HG02571 (cell line): Measurements from ENCODE around the gene ANKRD34B.
"Not testable (repeated sequence)": the region's sequence is repeated elsewhere in the genome, so short reads cannot be mapped to it uniquely, and the experiment has no call there.

Source experiments
- ATAC-seq: cut with Tn5 transposase; IDR thresholded peaks from one replicate; pipeline ENCODE4 v1.9.1; 2021; ENCODE audit warnings: mild to moderate bottlenecking, moderate library complexity; ENCODE audit not compliant: unreplicated experiment

The ANKRD34B gene

DNA sequence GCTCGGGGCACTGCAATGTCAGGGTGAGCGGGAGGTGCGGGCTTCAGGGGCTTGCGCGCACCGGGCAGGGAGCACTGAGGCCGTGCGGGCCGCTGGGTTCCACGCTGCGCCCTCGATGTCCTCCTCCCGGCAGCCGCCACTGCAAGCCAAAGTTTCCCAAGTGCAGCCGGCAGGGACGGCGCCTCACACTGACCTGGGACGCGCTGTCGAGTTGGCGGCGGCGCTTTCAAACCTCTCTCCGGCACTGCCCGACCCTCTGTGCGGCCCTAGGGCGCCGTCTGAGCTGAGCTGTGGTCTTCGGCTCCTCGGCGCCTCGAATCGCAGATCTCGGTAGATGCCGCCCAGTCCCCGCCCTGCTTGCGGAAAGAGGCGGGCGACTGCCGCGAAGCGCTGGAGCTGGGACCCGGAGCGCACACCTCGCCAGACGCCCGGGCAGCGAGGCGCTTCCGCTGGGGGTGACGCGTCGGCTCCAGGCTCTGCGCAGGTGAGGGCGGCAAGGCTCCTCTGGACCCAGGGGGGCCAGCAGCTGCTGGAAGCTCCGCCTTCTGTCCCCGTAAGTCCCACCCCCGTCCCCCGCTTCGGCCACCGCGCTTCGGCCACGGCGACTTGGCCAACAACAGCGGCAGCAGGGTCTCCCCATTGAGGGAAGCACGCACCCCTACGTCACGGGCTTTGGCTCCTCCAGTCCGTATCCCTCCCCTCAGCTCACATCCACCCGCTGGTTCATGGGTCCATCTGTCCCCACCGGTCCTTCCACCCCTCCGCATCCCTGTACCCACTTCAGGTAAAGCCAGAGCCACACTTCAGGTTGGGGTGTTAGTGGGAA is at the start of gene ANKRD34B:
Gene ANKRD34B (minus strand): TSS at position 320 of the 826 bp plus-strand sequence. CDS start 10,261 bp downstream, outside the sequence.
- no peak for ATAC-seq

DNA sequence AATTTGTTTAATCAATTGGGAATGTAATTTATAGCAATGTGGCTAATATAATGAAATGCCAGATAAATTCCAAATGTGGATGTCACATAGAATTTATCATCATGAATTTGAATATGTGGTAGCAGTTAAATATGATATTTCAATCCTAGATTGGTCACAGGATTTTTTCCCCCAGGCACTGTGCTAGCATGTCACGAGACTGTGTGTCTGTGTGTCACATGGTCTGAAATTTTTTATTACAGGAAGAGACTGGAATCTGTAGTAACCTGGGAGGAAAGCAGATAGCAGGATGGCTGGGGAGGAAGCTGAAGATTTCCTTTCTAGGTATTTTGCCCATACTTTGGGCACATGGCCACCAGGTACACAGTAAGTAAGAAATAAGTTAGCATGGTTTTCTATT is 49.0 kb upstream of the ANKRD34B start:
- ATAC-seq, result no peak

DNA sequence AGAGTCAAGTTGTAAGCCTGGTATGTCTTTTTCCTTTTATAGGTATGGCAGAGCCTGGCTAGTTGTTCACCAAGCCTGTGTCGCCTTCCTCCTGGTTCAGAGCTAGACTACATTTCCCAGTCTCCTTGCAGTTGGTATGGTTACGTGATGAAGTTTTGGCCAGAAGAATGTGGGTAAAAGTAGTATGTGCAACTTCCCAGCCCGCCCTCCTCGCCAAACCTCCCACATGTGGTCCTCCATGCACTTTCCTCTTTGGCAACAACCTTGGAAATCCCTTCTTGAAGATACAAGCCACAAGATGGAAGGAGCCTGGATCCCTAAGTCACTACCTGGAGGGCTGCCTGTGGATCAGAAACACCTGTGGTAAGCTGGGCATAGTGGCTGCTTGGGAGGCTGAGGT is 48.4 kb upstream of the ANKRD34B start:
- no peak for ATAC-seq

GRCh38 chr5:80615266-80615914 is 45.3 kb upstream of the ANKRD34B start:
- no peak for ATAC-seq

- no peak for ATAC-seq
Observed at GRCh38 chr5:80609692-80610091, 39.6 kb upstream of the ANKRD34B start.

GRCh38 chr5:80608731-80609130 is 38.7 kb upstream of the ANKRD34B start:
- ATAC-seq, result no peak

DNA sequence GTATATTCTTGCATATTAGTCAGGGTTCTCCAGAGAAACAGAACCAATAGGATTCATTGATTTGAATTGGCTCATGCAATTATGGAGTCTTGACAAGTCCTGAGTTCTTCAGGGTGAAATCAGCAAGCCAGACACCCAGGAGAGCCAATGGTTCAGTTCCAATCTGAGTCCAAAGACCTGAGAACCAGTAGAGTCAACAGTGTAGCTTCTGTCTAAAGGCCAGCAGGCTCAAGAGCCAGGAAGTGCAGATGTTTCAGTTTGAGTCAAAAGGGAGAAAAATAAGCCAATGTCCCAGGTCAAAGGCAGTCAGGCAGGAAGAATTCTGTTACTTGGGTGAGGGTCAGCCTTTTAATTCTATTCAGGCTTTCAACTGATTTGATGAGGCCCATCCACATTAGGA is 37.8 kb upstream of the ANKRD34B start:
- no peak for ATAC-seq

GRCh38 chr5:80607343-80607742 is 37.3 kb upstream of the ANKRD34B start:
- no peak for ATAC-seq

GRCh38 chr5:80600943-80601693 is 31.0 kb upstream of the ANKRD34B start:
- ATAC-seq, result no peak

DNA sequence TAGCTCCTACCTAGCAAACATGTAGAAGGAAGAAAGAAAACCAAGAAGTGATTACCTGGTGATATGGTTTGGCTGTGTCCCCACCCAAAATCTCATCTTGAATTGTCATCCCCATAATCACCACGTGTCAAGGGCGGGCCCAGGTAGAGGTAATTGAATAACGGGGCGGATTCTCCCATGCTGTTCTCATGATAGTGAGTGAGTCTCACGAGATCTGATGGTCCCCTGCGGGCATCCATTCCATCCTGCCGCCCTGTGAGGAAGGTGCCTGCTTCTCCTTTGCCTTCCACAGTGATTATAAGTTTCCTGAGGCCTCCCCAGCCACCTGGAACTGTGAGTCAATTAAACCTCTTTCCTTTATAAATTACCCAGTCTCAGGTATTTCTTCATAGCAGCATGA is 27.4 kb upstream of the ANKRD34B start:
- ATAC-seq, result no peak

GRCh38 chr5:80594810-80595209 is 24.7 kb upstream of the ANKRD34B start:
- no peak for ATAC-seq

- ATAC-seq, result no peak
Observed at GRCh38 chr5:80592761-80593160, 22.7 kb upstream of the ANKRD34B start.

- no peak for ATAC-seq
Observed at GRCh38 chr5:80592105-80592504, 22.0 kb upstream of the ANKRD34B start.

DNA sequence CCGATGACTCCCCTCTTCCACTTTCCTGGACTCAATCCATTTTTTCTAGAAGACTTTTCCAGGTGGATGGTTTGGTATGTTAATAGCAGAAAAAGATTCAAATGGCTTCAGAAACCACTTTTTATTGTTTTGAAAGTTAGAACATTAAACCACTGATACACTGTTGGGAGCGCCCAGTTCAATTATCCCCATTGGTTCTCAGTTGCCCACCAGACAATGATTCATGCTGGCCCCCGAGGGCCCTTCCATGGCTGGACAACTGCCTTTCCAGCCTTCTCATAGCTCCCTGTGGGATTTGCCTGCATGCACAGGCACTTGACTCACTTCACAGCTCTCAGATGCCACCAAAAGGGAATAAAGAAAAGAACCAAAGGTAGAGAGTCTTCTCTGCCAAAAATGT is 21.3 kb upstream of the ANKRD34B start:
- no peak for ATAC-seq

- ATAC-seq, result no peak
Observed at GRCh38 chr5:80590766-80591165, 20.7 kb upstream of the ANKRD34B start.

DNA sequence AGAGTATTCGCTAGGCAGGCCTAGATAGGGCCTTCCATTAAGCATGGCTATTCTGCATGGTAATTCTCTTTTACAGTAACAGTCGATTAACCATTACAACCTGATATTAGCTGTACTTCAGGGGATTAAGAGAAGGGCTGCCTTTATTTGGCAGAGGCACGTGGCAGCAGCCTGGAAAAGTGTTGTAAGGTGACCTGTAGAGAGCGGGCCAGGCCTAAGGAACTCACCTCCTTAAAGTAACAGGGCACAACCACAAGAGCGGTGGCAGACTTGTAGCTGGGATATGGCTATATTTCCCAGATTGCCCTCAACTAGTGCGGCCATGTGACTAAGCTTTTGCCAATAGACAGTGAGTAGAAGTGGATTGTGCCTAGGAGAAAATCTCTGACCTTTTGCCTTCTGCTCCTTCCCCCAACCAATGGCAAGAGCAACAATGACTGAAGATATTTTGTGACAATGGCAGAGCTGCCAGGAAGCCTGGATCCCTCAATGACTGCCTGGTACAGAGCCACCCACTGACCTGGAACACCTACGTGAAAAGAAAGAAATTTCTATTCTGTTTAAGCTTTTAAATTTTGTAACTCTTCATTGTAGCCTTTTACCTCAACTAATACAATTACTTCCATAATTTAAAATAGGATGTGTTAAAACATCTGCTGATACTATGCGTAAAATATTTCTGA is 18.9 kb upstream of the ANKRD34B start:
- no peak for ATAC-seq

DNA sequence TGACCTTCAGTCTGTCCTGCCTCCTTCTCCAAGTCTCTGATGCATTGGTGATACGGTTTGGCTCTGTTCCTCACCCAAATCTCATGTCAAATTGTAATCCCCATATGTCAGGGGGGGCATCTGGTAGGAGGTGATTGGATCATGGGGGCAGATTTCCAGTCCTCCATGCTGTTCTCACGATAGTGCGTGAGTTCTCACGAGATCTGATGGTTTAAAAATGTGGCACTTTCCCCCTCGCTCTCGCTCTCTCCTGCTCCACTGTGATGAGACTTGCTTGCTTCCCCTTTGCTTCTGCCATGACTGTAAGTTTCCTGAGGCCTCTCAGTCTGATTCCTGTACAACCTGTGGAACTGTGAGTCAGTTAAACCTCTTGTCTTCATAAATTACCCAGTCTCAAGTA is 14.7 kb upstream of the ANKRD34B start:
- no peak for ATAC-seq

GRCh38 chr5:80580291-80580690 is 10.2 kb upstream of the ANKRD34B start:
- ATAC-seq, result not testable (repeated sequence)

GRCh38 chr5:80579050-80579449 is 9.0 kb upstream of the ANKRD34B start:
- ATAC-seq, result no peak

- ATAC-seq, result no peak
Observed at GRCh38 chr5:80577707-80578106, 7.6 kb upstream of the ANKRD34B start.

GRCh38 chr5:80576383-80576782 is 6.3 kb upstream of the ANKRD34B start:
- no peak for ATAC-seq
